ENCODE results near the gene PRCC.

Gene PRCC

GRCh38 chr1:156809711-156810366 lies 42.5 kb downstream of the PRCC start:
- no peak overlapping the region for H3K4me3 ChIP-seq (ENCODE audit: low read depth in 1 of 2, low read length in 2 of 2)
- H3K27ac ChIP-seq (ENCODE audit: low read length), result no peak overlapping the region
- no peaks in the 10 kb centered on the region for H3K27me3 ChIP-seq (ENCODE audit: low read depth, low read length)
- H3K4me1 ChIP-seq (ENCODE audit: control insufficient read depth in 1 of 2, insufficient read depth in 2 of 2, low read length in 2 of 2), result peaks cover 6 to 39% of the 10 kb centered on the region in 2 donors
- H3K9me3 ChIP-seq (ENCODE audit: control insufficient read depth in 1 of 2, low read length in 2 of 2), result no peaks in the 10 kb centered on the region
- H3K36me3 ChIP-seq (ENCODE audit: control insufficient read depth in 1 of 2, insufficient read depth in 2 of 2, low read length in 2 of 2), result no peaks in the 10 kb centered on the region

- no peak overlapping the region for H3K4me3 ChIP-seq (ENCODE audit: low read depth in 1 of 2, low read length in 2 of 2)
- H3K36me3 ChIP-seq (ENCODE audit: control insufficient read depth in 1 of 2, insufficient read depth in 2 of 2, low read length in 2 of 2), result no peaks in the 10 kb centered on the region
- H3K27me3 ChIP-seq (ENCODE audit: low read depth, low read length), result no peaks in the 10 kb centered on the region
- no peak overlapping the region for H3K27ac ChIP-seq (ENCODE audit: low read length)
- peaks cover 0 to 36% of the 10 kb centered on the region in 2 donors for H3K4me1 ChIP-seq (ENCODE audit: control insufficient read depth in 1 of 2, insufficient read depth in 2 of 2, low read length in 2 of 2)
- no peaks in the 10 kb centered on the region for H3K9me3 ChIP-seq (ENCODE audit: control insufficient read depth in 1 of 2, low read length in 2 of 2)
Observed at GRCh38 chr1:156811168-156811567, 43.8 kb downstream of the PRCC start.

GRCh38 chr1:156812293-156812990 lies 45.1 kb downstream of the PRCC start:
- Histone ChIP-seq H3K27ac (ENCODE audit: low read length) (no peak overlapping the region), H3K36me3 (ENCODE audit: control insufficient read depth in 1 of 2, insufficient read depth in 2 of 2, low read length in 2 of 2) (no peaks in the 10 kb centered on the region), H3K4me1 (ENCODE audit: control insufficient read depth in 1 of 2, insufficient read depth in 2 of 2, low read length in 2 of 2) (peaks cover 0 to 26% of the 10 kb centered on the region in 2 donors), H3K27me3 (ENCODE audit: low read depth, low read length) (no peaks in the 10 kb centered on the region), H3K9me3 (ENCODE audit: control insufficient read depth in 1 of 2, low read length in 2 of 2) (no peaks in the 10 kb centered on the region), H3K4me3 (ENCODE audit: low read depth in 1 of 2, low read length in 2 of 2) (no peak overlapping the region)

GRCh38 chr1:156813298-156813697 lies 46.0 kb downstream of the PRCC start:
- Histone ChIP-seq H3K9me3 (ENCODE audit: control insufficient read depth in 1 of 2, low read length in 2 of 2) (no peaks in the 10 kb centered on the region), H3K4me3 (ENCODE audit: low read depth in 1 of 2, low read length in 2 of 2) (peak overlapping the region; percentile 48 to 63), H3K36me3 (ENCODE audit: control insufficient read depth in 1 of 2, insufficient read depth in 2 of 2, low read length in 2 of 2) (no peaks in the 10 kb centered on the region), H3K27me3 (ENCODE audit: low read depth, low read length) (no peaks in the 10 kb centered on the region), H3K27ac (ENCODE audit: low read length) (no peak overlapping the region), H3K4me1 (ENCODE audit: control insufficient read depth in 1 of 2, insufficient read depth in 2 of 2, low read length in 2 of 2) (peaks cover 0 to 26% of the 10 kb centered on the region in 2 donors)

- no peaks in the 10 kb centered on the region for H3K27me3 ChIP-seq (ENCODE audit: low read depth, low read length)
- H3K4me1 ChIP-seq (ENCODE audit: control insufficient read depth in 1 of 2, insufficient read depth in 2 of 2, low read length in 2 of 2), result peaks cover 0 to 26% of the 10 kb centered on the region in 2 donors
- H3K36me3 ChIP-seq (ENCODE audit: control insufficient read depth in 1 of 2, insufficient read depth in 2 of 2, low read length in 2 of 2), result no peaks in the 10 kb centered on the region
- H3K9me3 ChIP-seq (ENCODE audit: control insufficient read depth in 1 of 2, low read length in 2 of 2), result no peaks in the 10 kb centered on the region
- peak overlapping the region; percentile 48 to 63 for H3K4me3 ChIP-seq (ENCODE audit: low read depth in 1 of 2, low read length in 2 of 2)
- no peak overlapping the region for H3K27ac ChIP-seq (ENCODE audit: low read length)
Observed at GRCh38 chr1:156813750-156814570, 46.6 kb downstream of the PRCC start.

GRCh38 chr1:156814571-156815260 lies 47.4 kb downstream of the PRCC start:
- Histone ChIP-seq H3K27me3 (ENCODE audit: low read depth, low read length) (no peaks in the 10 kb centered on the region), H3K36me3 (ENCODE audit: control insufficient read depth in 1 of 2, insufficient read depth in 2 of 2, low read length in 2 of 2) (no peaks in the 10 kb centered on the region), H3K4me3 (ENCODE audit: low read depth in 1 of 2, low read length in 2 of 2) (peak overlapping the region; percentile 48 to 63), H3K9me3 (ENCODE audit: control insufficient read depth in 1 of 2, low read length in 2 of 2) (no peaks in the 10 kb centered on the region), H3K27ac (ENCODE audit: low read length) (peak overlapping the region; percentile 74), H3K4me1 (ENCODE audit: control insufficient read depth in 1 of 2, insufficient read depth in 2 of 2, low read length in 2 of 2) (peaks cover 0 to 26% of the 10 kb centered on the region in 2 donors)

- H3K4me3 ChIP-seq (ENCODE audit: low read depth in 1 of 2, low read length in 2 of 2), result peak overlapping the region; percentile 23 to 33
Observed at GRCh38 chr1:156815307-156815826, 48.0 kb downstream of the PRCC start.

GRCh38 chr1:156815961-156816422 lies 48.7 kb downstream of the PRCC start:
- H3K4me1 ChIP-seq (ENCODE audit: control insufficient read depth in 1 of 2, insufficient read depth in 2 of 2, low read length in 2 of 2), result peaks cover 0 to 26% of the 10 kb centered on the region in 2 donors
- H3K9me3 ChIP-seq (ENCODE audit: control insufficient read depth in 1 of 2, low read length in 2 of 2), result no peaks in the 10 kb centered on the region
- H3K27me3 ChIP-seq (ENCODE audit: low read depth, low read length), result no peaks in the 10 kb centered on the region
- peak overlapping the region; percentile 23 to 33 for H3K4me3 ChIP-seq (ENCODE audit: low read depth in 1 of 2, low read length in 2 of 2)
- no peaks in the 10 kb centered on the region for H3K36me3 ChIP-seq (ENCODE audit: control insufficient read depth in 1 of 2, insufficient read depth in 2 of 2, low read length in 2 of 2)
- H3K27ac ChIP-seq (ENCODE audit: low read length), result peak overlapping the region; percentile 74

More at GRCh38 chr1:156815307-156815826, 48.0 kb downstream of the PRCC start:
- H3K9me3 ChIP-seq (ENCODE audit: control insufficient read depth in 1 of 2, low read length in 2 of 2), result no peaks in the 10 kb centered on the region
- H3K27ac ChIP-seq (ENCODE audit: low read length), result peak overlapping the region; percentile 74
- H3K27me3 ChIP-seq (ENCODE audit: low read depth, low read length), result no peaks in the 10 kb centered on the region
- H3K36me3 ChIP-seq (ENCODE audit: control insufficient read depth in 1 of 2, insufficient read depth in 2 of 2, low read length in 2 of 2), result no peaks in the 10 kb centered on the region
- peaks cover 0 to 26% of the 10 kb centered on the region in 2 donors for H3K4me1 ChIP-seq (ENCODE audit: control insufficient read depth in 1 of 2, insufficient read depth in 2 of 2, low read length in 2 of 2)

- no peaks in the 10 kb centered on the region for H3K9me3 ChIP-seq (ENCODE audit: control insufficient read depth in 1 of 2, low read length in 2 of 2)
- peak within 1 kb of the TSS; percentile 23 to 33 for H3K4me3 ChIP-seq (ENCODE audit: low read depth in 1 of 2, low read length in 2 of 2)
- peaks cover 0 to 26% of the 10 kb centered on the region in 2 donors for H3K4me1 ChIP-seq (ENCODE audit: control insufficient read depth in 1 of 2, insufficient read depth in 2 of 2, low read length in 2 of 2)
- no peaks in the 10 kb centered on the region for H3K27me3 ChIP-seq (ENCODE audit: low read depth, low read length)
- peak within 1 kb of the TSS; percentile 74 for H3K27ac ChIP-seq (ENCODE audit: low read length)
- no peaks in the 10 kb centered on the region for H3K36me3 ChIP-seq (ENCODE audit: control insufficient read depth in 1 of 2, insufficient read depth in 2 of 2, low read length in 2 of 2)
Observed at GRCh38 chr1:156816561-156817328, 49.4 kb downstream of the PRCC start, which contains the start of gene SH2D2A. Gene SH2D2A (minus strand): TSS chr1:156816848. CDS start chr1:156816708, 140 bp downstream.

GRCh38 chr1:156821801-156822200 lies 54.5 kb downstream of the PRCC start:
- no peaks in the 10 kb centered on the region for H3K27me3 ChIP-seq (ENCODE audit: low read depth, low read length)
- H3K4me1 ChIP-seq (ENCODE audit: control insufficient read depth in 1 of 2, insufficient read depth in 2 of 2, low read length in 2 of 2), result no peaks in the 10 kb centered on the region
- no peaks in the 10 kb centered on the region for H3K9me3 ChIP-seq (ENCODE audit: control insufficient read depth in 1 of 2, low read length in 2 of 2)
- H3K4me3 ChIP-seq (ENCODE audit: low read depth in 1 of 2, low read length in 2 of 2), result no peak overlapping the region
- no peaks in the 10 kb centered on the region for H3K36me3 ChIP-seq (ENCODE audit: control insufficient read depth in 1 of 2, insufficient read depth in 2 of 2, low read length in 2 of 2)
- no peak overlapping the region for H3K27ac ChIP-seq (ENCODE audit: low read length)
